K562 (cell line): Measurements from ENCODE around the gene TMC8. TPM values are rescaled to one million over a fixed set of nuclear protein-coding genes. Genes with fewer than 3 reads are reported as not detected.

ENCODE experiments used
- CHD7 ChIP-seq: fragments of 200-600 bp; sonication (generic); IDR thresholded peaks from one replicate; pipeline ENCODE4 v1.6.1; 2012; ENCODE audit warnings: mild to moderate bottlenecking, low read depth, low read length, inconsistent platforms
- E4F1 ChIP-seq: fragments of 250-450 bp; sonication (Bioruptor Pico); IDR thresholded peaks from 2 replicates; pipeline ENCODE4 v1.5.0; 2021; ENCODE audit warnings: mild to moderate bottlenecking, borderline replicate concordance
- HSF4 ChIP-seq: fragments of 250-450 bp; sonication (Bioruptor Pico); IDR thresholded peaks from 2 replicates; pipeline ENCODE4 v2.1.2; 2022; ENCODE audit warnings: mild to moderate bottlenecking, moderate library complexity, borderline replicate concordance
- MCM7 ChIP-seq, 2 experiments: fragments of 450-650 bp; IDR thresholded peaks; 2 replicates each; pipeline ENCODE4 v1.6.1; 2016 to 2018
- POLR3A ChIP-seq: IDR thresholded peaks from 2 replicates; pipeline ENCODE4 v1.6.1; 2011; ENCODE audit warnings: borderline replicate concordance, mild to moderate bottlenecking, moderate library complexity; ENCODE audit not compliant: insufficient read length, insufficient read depth; ENCODE audit errors: extremely low read depth
- ZBED1 ChIP-seq: IDR thresholded peaks from 2 replicates; pipeline ENCODE4 v1.6.1; 2014
- ZBTB43 ChIP-seq: sonication (generic); formaldehyde crosslinking; IDR thresholded peaks from 2 replicates; pipeline ENCODE4 v1.8.0; 2023; ENCODE audit warnings: mild to moderate bottlenecking, missing genetic modification reagents
- ZNF133 ChIP-seq: fragments of 250-450 bp; sonication (Bioruptor Pico); IDR thresholded peaks from 2 replicates; pipeline ENCODE4 v1.4.0; 2020; ENCODE audit warnings: mild to moderate bottlenecking
- ZNF398 ChIP-seq: fragments of 250-450 bp; sonication (Bioruptor Pico); IDR thresholded peaks from 2 replicates; pipeline ENCODE4 v1.8.0; 2021; ENCODE audit warnings: moderate library complexity, mild to moderate bottlenecking, inconsistent platforms
- polyA plus RNA-seq, 8 experiments: library from polyadenylated mRNA; depleted of rRNA in 4 of 8; stranded (reverse) in 5 of 8; unstranded in 3 of 8; fragments of >200 nt; fragmentation: Nextera tagmentation in 2 of 8; fragmentation: Illumina TruSeq in 1 of 8; extraction: Ambion mirVana in 2 of 8; extraction: Trizol in 1 of 8; gene quantifications; 2 replicates each; pipeline versions ENCODE4 v1.2.1 to v1.2.3, GENCODE V29; 2011 to 2014; ENCODE audit warnings: inconsistent platforms in 1 of 8, missing spikeins in 1 of 8
- total RNA-seq, 7 experiments: library from RNA; depleted of rRNA in 6 of 7; stranded (reverse); fragments of >200 nt in 6 of 7; fragmentation: Illumina TruSeq in 2 of 7; extraction: Trizol in 2 of 7; gene quantifications; 2 replicates each; pipeline versions ENCODE4 v1.2.1 to v1.2.3, GENCODE V29; 2011 to 2021; ENCODE audit warnings: low replicate concordance in 1 of 7

TMC8 gene
- total and polyA plus RNA-seq, 9 of the 15 experiments (the other 6 are each of a cell fraction or from before 2014, with no cell fraction given): 0.13 to 10.9 (median 2.8) TPM

- peak; percentile 90; the same call in 1 of the 2 replicates for TF ChIP-seq ZBED1
- no peak for TF ChIP-seq POLR3A
- no peak for TF ChIP-seq MCM7 (IDR thresholded peaks at IDR 0.05)
- no peak for TF ChIP-seq E4F1 (CRISPR knock-in tag)
- no peak for TF ChIP-seq ZNF398
- TF ChIP-seq ZBTB43 (CRISPR knock-in tag): peak; percentile 39; the same call in 1 of the 2 replicates
- no peak for TF ChIP-seq HSF4 (CRISPR knock-in tag)
- TF ChIP-seq CHD7: no peak
- no peak for TF ChIP-seq ZNF133 (CRISPR knock-in tag)
Measured at GRCh38 chr17:78140169-78141051, 9.8 kb downstream of the TMC8 start (continued).
